GM21381 (cell line): ENCODE data around the gene PJA1.

Experiments used
- ATAC-seq: cut with Tn5 transposase; IDR thresholded peaks from one replicate; pipeline ENCODE4 v1.9.1; 2021; ENCODE audit warnings: mild to moderate bottlenecking, moderate library complexity; ENCODE audit not compliant: unreplicated experiment

Gene PJA1

DNA sequence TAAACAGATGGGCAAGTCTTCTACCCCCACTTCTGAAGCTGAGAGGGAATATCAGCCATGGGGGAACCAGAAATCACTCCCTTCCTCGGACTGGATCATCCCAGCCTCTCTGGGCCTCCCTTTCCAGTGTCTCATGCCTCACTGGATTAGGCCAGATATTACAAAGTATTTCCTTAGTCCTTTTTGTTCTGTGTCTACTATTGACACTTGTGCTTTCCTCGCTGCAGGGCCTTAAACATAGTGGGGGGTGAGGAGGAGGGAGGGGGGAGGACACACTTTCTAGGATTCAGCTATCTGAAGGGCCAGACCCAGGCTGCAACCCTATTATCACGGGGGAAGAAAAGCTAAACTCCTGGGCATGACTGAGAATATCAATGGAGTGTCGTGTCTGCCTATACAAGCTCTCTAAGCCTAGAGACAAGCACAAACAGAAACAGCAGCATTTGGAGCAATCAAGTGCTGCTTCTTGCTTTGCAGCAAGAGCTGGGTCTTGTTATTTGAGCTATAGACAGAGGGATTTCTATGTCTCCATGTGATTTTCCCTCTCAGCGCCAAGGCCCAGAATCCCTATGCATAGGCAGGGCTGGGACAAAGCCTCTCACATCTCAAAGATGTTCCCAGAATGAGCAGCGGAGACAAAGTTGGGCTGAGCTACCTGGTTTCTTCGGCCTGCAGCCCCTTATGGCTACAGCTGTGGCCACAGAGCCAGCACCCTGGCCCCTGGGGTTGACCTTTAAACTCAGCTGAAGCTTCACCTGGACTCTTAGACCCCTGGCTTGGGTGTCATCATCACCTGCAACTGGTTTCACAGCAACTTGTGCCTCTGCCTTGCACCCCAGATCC, 20.2 kb downstream of the PJA1 start:
- no peak for ATAC-seq

DNA sequence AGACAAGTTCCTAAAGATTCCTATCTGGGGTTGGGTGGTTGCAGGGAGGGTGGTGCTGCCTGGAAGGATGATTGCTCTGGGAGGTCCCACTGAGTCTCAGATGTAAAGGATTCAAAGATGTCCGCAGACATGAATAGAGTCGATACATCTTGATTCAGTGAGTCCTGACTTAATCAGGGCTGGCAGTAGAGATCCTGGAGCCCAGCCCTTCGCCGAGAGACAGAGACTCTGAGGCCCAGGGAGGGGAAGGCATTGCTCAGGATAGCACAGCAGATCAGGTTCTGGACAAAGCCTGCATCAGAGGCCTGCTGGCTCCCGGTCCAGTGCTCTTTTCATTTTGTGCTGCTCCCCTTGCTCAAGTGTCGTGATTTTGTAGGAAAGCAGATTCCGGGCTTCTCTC, 21.7 kb downstream of the PJA1 start:
- no peak for ATAC-seq

DNA sequence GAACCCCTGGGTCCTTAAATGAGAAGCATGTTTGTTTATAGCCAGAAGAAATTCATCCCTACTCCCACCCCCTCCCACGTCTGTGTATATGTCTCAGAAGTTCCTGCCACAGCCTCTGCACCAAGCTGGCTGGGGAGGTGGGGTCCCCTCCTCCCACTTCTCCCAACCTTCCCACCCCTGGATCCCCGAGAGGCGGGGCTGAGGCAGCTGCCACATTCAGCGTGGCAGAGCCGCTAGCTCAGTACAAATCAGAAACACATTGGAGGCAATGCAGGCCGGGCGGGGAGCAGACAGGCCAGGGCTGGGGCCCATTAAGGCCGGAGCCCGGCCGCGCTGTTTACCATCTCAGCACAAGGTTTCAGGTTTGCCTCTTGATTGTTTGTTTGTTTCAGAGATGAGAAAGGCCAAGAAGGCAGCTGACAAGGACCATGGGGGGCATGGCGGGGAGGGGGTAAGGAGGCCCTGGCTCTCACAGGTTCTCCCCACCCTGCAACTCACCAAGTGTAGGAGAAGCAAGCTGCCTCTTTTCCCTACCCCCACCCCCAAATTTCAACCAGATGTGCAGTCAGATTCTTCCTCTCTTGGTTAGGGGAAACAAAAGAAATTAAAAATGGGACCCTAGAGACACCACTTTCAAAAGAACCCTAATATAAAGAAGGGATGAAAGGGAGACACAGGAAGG, 22.3 kb downstream of the PJA1 start:
- ATAC-seq = no peak

DNA sequence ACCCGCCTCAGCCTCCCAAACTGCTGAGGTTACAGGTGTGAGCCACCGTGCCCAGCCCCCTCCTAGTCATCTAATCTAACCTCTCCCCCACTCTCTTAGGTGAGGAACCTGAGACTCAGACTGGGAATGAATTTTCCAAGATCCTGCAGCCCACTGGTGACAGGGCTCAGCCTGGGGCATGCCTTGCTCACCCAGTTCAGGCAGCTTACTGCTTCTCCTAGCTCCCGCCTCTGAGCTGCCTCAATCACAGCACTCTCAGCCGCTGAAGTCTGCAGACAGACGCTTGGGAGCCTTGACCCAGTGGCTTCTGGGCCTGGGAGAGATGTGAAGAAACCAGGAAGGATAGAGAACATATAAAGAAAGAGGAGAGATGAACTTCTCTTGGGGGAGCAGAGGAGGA, 24.4 kb downstream of the PJA1 start:
- no peak for ATAC-seq

DNA sequence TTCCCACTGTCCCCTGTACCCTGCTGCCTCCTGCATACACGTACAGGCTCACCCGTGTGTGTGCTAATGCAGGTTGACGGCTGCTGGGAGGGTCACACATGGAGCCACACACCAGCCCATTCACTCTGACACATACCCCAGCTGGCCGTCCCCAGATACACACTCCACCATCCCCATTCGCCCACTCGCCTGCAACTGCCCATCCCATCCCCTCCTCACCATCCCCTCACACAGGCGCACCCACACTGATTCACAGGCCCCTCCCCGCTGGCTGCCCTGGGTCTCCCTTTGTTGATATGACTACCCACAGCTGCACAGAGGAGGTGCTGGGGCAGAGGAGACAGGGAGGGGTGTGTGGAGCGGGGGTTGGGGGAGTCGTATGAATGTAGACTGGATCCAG, 25.7 kb downstream of the PJA1 start:
- no peak for ATAC-seq

DNA sequence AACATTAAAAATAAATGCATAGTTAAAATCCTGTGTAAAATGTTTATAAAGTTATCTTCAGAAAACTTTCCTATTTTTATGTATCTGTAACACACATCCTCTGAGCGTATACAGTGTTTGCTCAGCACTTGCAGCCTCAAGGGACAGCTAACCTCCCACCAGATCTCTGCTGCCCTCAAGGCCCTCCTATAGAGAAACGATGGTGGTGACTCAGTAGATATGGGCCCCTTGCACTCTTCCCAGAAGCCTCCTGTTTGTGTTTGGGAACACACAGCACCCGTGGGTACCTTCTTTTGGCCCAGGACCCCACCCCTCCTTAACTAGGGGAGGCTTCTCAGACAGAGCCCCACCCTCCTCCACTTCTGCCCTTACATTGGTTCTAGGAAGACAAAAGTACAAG, 26.7 kb downstream of the PJA1 start:
- ATAC-seq = no peak

DNA sequence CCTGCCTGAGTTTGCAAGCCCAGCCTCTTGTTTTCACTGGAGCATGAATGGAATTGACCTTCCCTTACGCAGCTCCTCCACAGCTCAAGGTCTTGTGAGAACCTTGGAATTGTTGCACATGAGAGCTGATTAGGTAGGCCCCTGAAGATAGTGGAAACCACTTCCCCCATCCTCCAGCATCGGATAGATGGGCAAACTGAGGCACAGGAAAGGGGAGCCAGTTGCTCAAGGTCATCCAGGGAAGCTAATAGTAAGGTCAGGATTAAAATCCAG, 27.2 kb downstream of the PJA1 start:
- ATAC-seq = no peak

DNA sequence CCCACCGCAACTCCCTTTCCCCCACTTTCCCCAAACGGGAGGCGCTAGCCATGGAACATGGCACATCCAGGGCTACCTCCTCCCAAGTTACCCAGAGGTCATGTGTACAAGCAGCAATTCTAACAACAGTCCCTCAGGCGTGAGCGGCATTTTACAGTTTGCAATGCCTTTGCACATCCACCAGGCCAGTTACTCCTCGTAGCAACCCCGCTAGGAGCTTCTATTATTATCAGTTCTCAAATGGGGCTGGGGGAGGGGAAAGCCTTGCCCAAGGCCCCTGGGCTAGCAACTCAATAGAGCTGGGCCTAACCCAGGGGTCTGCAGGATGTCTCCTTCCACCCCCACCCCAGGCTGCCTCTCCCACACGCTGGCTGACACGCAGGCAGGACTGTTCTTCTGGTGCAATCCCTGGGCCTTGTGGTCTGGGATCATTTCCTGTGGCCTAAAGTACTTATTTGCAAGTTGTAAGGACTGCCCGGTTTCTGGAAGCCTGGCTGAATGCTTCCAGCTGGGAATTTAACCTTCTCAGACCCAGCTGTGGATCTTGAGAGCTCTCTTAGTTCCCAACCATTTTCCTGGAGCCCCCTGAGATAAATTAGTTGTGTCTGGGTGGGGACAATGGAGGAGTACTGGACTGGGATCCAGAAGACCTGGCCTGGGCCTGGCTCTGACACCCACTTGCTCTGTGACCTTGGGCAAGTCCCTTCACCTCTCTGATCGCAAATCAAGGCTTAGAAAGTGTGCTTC, 27.7 kb downstream of the PJA1 start:
- ATAC-seq = no peak

DNA sequence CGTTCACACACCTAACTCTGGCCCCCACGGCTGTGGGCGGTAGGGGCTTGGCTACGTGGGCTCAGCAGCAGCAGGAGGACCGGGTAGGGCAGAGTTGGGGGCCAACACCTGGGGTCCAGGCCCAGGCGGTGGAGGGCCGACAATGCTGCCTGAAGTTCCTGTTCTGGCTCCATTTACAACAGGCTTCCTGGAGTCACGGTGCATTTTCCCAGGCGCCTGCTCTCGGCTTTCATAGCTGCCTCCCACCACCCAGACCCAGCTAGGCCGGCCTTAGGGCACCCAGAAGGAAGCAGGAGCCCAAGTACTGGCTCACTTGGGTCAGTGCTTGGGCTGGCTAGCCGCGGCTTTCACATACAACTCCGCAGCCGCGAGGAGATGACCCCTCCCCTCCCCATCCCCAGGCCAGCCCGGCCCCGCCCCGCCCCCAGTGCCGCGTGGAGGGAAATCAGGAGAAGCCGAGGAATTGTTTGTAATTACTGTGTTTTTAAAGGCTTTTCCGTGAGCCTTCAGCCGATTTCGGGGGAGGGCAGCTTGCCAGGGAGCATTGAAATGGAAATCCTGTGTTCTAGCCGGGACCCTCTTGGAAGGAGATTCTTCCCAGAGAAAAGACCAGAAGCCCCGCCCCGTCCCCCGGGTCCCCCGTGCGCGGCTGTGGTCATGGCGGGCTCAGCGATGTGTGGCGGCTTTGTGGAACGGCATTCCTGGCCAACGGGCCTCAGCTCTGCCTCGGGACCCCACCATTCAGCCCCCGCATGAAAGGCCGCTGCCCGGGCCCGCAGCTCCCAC, 28.5 kb downstream of the PJA1 start:
- ATAC-seq = no peak

DNA sequence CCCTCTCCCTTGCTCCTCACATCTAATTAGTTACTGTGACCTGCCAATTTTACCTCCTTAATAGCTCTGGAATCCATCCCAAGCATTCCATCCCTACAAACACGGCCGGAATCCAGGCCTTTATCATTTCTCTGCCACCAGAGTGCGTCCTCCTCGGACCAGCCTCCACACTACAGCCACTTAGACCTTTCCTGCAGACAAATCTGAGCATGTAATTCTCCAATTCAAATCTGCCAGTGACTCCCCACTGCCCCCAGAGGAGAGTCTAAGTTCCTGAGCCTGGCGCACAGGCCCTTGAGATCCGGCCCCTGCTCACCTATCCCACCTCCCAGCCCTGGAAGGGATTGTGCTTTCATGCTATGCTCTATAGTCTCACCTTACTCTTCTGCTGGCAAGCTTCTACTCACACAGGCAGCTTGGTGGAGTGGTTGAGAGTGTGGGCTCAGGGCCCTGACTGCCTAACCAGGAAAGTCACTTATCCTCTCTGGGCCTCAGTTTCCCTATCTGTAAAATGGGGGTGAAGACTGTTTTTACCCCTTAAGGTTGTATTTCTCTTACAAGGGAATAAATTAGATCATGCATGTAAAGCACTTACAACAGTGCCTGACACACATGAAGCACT, 31.2 kb downstream of the PJA1 start:
- ATAC-seq = no peak

DNA sequence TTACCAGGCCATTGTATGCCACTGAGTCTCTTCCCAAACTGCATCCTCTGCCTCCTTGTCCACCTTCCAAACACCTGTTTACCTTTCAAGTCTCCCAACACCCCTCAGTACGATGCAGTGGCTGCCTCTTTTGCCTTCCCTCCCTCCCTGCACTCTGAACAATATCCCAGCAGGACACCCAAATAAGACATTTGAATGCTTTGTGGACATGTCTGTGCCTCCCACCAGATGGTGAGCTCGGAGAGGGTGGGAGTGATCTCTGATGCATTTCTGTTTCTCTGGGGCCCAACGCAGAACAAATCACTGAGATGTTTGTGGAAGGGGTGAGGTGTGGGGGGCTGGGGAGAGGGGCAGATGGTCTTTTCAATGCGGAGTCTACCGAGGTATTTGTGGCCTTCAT, 33.4 kb downstream of the PJA1 start:
- no peak for ATAC-seq

DNA sequence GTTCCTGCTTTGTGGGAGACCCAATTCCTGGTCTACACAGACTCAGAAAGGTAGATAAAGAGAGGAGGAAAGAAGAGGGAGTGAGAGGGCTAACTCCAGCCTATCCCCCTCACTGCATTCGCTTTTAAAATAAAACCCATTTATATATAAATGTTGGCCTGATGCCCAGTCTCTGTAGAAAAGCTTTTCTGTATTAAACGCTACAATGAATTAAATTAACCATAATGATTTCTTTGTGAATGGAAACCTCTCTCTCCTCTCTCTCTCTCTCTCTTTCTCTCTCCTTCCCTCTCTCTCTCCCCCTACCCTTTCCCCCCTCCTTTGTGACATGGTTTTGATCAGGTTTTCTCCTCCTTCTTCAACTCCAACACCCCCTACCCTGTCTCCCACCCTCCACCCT, 34.8 kb downstream of the PJA1 start:
- no peak for ATAC-seq

DNA sequence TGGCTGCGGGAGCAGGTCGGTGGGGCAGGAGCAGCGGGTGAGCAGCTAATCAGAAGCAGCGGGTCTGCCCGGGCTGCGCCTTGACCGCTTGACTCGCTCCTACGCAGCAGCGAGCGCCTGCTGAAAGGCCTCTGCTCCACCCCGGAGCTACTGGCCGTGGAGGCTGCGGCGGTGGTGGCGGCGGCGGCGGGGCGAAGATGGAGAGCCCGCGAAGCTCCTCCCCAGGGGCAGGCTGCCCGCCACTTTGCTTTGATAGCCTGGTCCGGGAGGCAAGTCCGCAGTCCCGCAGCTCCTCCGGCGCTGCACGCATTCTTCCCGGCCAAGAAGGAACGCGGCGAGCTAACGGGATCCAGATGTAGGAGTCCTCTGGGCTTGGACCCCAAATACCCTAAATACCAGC, 36.7 kb downstream of the PJA1 start:
- ATAC-seq = no peak

DNA sequence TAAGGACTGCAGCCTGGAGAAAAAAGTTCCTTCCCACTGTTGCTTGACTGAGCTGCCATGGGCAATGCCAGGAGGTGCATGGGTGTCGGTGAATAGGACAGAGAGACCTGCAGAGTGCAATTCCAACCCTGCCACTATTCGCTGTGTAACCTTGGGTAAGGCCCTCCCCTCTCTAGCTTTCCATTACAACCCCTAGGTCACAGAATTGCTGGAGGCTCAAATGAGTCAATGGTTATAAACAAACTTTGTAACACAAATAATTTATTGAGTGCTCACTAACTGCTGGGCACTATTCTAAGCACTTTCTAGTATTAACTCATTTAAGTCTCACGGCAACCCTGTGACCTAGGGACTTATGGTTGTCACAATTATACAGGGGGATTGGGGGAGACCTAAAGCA, 37.8 kb downstream of the PJA1 start:
- no peak for ATAC-seq

DNA sequence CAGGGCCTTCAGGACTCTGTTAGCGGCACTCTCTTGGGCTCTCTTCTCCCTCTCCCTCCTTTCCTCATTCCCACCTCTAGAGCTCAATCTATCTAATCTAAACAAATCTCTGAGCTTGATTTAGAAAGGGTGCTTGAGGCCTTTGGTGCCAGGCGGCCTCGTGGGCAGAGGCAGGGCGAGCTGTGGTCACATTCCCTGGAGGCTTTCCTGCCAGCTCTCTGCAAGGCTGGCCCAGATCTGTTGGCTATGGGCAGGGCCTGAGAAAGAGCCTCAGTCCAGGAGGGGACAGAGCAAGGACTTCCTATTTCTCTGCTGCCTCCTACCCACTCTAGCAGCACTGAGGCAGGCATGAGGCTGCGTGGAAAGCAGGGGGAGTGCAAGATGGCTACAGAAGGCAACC, 38.6 kb downstream of the PJA1 start:
- ATAC-seq = no peak

DNA sequence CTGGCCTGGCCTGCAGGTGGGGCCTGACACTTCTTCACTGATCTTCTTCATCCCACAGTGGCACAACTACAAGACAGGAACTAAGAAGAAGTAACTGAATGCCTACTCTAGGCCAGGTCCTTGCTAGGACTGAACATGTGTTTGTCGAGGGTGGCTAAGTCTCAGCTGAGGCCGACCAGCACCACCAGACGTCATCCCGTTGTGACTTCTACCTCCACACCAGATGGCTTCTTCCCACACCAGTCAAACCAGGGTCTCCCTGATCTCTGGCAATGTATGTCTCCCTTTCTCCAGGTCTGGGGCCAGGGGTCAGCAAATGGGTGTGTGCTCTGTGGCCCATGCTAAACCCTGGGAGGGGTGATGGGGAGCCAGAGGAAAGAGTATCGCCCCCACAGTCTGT, 40.2 kb downstream of the PJA1 start:
- ATAC-seq = no peak

DNA sequence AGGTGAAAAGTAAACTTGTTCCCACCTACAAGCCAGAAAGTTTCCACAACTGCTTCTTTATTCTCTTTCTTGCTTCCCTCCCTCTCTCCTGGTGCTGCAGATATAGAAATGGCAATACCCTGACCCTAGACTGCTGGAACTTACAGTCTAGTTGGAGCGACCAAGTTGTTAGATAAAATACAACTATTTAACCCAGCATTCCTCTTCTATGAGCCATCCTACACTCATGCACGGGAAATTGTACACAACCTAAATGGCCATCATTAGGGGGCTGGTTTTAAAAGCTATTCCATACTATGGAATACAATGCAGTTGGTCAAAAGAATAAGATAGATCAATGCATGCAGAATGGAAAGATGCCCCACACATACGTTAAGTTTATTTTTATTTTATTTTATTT, 41.1 kb downstream of the PJA1 start:
- no peak for ATAC-seq

DNA sequence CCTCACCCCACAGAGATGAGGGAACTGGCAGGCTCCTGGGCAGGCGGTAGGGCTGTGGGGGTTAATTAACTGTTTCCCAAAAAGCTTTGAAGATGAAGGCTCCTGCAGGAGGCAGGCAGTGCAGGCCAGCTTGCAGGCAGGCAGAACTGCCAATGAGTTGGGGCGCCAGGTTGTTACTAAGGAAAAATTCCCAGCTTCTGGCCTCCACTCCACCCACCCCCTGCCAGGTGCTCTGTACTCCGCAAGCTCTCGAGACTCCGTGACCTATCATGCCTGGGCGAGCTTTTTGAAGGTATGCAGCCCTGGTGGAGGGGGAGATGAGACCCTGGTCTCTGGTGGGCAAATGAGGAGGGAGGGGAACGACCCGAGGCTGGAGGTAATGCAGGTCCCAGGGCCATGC, 41.8 kb downstream of the PJA1 start:
- no peak for ATAC-seq

DNA sequence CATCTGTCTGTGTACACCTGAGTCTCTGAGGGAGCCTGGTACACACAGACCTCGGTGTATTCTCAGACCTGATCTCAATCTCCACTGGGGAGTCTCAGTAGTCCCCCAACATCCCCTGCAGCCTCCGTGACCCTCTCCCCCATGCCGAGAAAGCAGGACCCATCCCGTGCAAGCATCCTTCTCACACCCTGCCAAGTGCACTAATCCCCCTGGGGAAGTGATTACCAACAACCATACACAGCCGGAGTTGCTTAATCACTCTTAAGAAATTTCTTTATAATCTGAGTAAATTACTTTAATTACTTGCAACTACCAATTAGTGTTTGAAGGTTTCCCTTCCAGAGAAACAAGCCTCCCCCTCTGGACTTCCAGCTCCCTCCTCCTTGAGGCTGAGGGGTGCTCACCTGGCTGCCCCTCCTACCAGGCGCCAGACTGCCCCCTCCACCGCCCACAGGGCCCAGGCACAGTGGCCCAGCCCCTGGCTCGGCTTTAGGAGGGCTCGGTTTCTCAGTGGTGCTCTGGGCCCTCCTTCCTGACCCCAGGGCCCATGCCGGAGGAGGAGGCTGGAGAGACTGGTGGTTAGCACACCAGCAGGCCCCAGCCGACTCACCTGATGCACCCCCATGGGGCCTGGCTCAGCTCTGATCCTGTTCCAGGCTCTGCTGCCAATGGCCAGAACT, 43.8 kb downstream of the PJA1 start:
- ATAC-seq = no peak

DNA sequence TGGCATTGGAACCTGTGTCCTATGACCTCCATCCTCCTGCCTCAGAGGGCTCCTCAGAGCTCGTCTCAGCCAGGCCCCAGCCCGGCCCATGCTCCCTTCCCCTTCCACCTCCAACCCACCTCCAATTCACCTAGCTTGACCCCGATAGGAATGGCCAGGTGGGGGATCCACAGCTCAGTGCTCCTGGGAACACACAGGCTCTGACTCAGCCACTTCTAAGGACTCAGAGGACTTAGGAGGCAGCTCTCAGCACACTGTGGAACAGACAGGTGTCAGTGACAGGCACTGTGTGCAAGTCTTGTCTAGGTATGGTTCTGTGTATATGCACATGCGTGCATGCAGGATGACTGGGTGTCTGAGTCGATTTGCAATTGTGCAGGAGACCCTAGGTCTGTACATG, 44.8 kb downstream of the PJA1 start:
- no peak for ATAC-seq
